SU-DHL-6 (cell line): ENCODE results near the gene ADIPOQ.

Experiments
- EZH2phosphoT487 ChIP-seq: fragments of 200-600 bp; sonication (generic), shearing (Covaris generic); conservative IDR thresholded peaks from 2 replicates; pipeline ENCODE4 v1.6.1; 2018; ENCODE audit warnings: mild to moderate bottlenecking, antibody characterized with exemption, low read length, moderate library complexity, mixed read lengths
- TF ChIP-seq, protein P1 (sequence below): fragments of 200-600 bp; sonication (generic); IDR thresholded peaks from one replicate; pipeline ENCODE4 v1.5.1; 2017; ENCODE audit warnings: antibody characterized with exemption, mild to moderate bottlenecking, low read length, moderate library complexity; ENCODE audit not compliant: insufficient read depth, poor library complexity, severe bottlenecking

DNA sequence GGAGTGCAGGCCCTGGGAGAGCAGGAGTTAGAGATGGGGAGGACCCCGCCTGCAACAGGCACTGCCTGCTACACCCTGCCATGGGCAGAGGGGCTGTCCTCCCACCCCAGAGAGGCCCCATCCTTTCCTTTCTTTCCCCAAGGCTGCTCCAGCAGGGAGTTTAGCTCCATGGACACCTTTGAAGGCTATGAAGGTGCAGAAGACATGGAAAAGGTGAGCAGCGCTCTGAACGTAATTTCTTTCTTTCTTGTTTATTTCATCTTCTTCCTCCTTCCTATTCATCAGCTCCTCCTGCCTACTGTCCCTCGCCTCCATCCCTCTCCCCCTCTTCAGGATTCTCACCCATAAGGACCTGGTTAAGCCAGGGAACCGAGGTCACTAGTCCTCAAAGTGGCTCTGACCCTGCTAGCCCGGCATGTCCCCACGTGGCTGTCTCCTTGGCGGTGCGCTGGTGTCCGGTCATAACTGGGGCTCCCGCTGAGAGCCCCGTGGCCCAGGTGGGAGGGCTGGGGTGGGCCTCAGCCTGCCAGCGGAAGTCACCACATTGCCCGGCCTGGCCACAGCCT lies 16.0 kb upstream of the ADIPOQ start:
- TF ChIP-seq, protein P1, sequence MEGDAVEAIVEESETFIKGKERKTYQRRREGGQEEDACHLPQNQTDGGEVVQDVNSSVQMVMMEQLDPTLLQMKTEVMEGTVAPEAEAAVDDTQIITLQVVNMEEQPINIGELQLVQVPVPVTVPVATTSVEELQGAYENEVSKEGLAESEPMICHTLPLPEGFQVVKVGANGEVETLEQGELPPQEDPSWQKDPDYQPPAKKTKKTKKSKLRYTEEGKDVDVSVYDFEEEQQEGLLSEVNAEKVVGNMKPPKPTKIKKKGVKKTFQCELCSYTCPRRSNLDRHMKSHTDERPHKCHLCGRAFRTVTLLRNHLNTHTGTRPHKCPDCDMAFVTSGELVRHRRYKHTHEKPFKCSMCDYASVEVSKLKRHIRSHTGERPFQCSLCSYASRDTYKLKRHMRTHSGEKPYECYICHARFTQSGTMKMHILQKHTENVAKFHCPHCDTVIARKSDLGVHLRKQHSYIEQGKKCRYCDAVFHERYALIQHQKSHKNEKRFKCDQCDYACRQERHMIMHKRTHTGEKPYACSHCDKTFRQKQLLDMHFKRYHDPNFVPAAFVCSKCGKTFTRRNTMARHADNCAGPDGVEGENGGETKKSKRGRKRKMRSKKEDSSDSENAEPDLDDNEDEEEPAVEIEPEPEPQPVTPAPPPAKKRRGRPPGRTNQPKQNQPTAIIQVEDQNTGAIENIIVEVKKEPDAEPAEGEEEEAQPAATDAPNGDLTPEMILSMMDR: no peak
- no peak for TF ChIP-seq EZH2phosphoT487
